Esophagus muscularis mucosa (tissue), 4 donors: ENCODE measurements around the gene BCL2L11.

Experiments used
- EP300 ChIP-seq: sonication (generic); formaldehyde crosslinking; IDR thresholded peaks from one replicate; pipeline ENCODE4 v1.6.1; 2017; ENCODE audit warnings: antibody characterized with exemption
- POLR2A ChIP-seq: fragments of 450-650 bp; IDR thresholded peaks from one replicate; pipeline ENCODE4 v1.6.1; 2017; ENCODE audit warnings: antibody characterized with exemption, moderate library complexity, mild to moderate bottlenecking, low read depth
- POLR2AphosphoS5 ChIP-seq, 2 donors: sonication (generic); formaldehyde crosslinking; IDR thresholded peaks; one replicate each; pipeline ENCODE4 v1.6.1; 2017; ENCODE audit warnings: antibody characterized with exemption in 2 of 2
- TF ChIP-seq, protein P1 (sequence below), 3 experiments: fragments of 200-600 bp in 2 of 3; fragments of 450-650 bp in 1 of 3; sonication (generic) in 2 of 3; IDR thresholded peaks; one replicate each; pipeline ENCODE4 v1.5.1; 2017 to 2019; ENCODE audit warnings: antibody characterized with exemption in 3 of 3, mild to moderate bottlenecking in 2 of 3, moderate library complexity in 1 of 3

GRCh38 chr2:111198701-111199100 is 78.0 kb downstream of the BCL2L11 start:
- TF ChIP-seq, protein P1, sequence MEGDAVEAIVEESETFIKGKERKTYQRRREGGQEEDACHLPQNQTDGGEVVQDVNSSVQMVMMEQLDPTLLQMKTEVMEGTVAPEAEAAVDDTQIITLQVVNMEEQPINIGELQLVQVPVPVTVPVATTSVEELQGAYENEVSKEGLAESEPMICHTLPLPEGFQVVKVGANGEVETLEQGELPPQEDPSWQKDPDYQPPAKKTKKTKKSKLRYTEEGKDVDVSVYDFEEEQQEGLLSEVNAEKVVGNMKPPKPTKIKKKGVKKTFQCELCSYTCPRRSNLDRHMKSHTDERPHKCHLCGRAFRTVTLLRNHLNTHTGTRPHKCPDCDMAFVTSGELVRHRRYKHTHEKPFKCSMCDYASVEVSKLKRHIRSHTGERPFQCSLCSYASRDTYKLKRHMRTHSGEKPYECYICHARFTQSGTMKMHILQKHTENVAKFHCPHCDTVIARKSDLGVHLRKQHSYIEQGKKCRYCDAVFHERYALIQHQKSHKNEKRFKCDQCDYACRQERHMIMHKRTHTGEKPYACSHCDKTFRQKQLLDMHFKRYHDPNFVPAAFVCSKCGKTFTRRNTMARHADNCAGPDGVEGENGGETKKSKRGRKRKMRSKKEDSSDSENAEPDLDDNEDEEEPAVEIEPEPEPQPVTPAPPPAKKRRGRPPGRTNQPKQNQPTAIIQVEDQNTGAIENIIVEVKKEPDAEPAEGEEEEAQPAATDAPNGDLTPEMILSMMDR (IDR thresholded peaks at IDR 0.05) = no peak
- TF ChIP-seq POLR2A = no peak
- TF ChIP-seq EP300 = no peak
- TF ChIP-seq POLR2AphosphoS5 (IDR thresholded peaks at IDR 0.05) = no peak
